HL-60 (cell line): ENCODE data around the gene EIF4G1.

Experiments
- DNase-seq, 2 experiments: peaks; one replicate each; pipeline ENCODE4 v3.0.0-alpha.2; 2010 to 2020; ENCODE audit warnings: low read depth in 1 of 2, low spot score in 1 of 2
- H3K27ac ChIP-seq: fragments of 250-450 bp; sonication (Bioruptor Pico); replicated peaks from 2 replicates; pipeline ENCODE4 v1.5.1; 2020; ENCODE audit warnings: mild to moderate bottlenecking, moderate library complexity
- H3K27me3 ChIP-seq: fragments of 250-450 bp; sonication (Bioruptor Pico); 2 replicates; pipeline ENCODE4 v1.5.1; 2021; ENCODE audit warnings: mild to moderate bottlenecking, moderate library complexity; ENCODE audit not compliant: insufficient read depth, poor library complexity, severe bottlenecking
- H3K4me3 ChIP-seq: replicated peaks from 2 replicates; pipeline ENCODE4 v1.5.1; 2011; ENCODE audit warnings: mild to moderate bottlenecking, control low read depth, low read length; ENCODE audit not compliant: insufficient read depth
- GABPA ChIP-seq: IDR thresholded peaks from 2 replicates; pipeline ENCODE4 v1.6.1; 2012; ENCODE audit warnings: low read depth
- POLR2AphosphoS5 ChIP-seq: IDR thresholded peaks from 2 replicates; pipeline ENCODE4 v1.6.1; 2012; ENCODE audit warnings: low read depth
- REST ChIP-seq: IDR thresholded peaks from 2 replicates; pipeline ENCODE4 v1.6.1; 2012; ENCODE audit warnings: low read depth; ENCODE audit not compliant: insufficient replicate concordance
- SPI1 ChIP-seq: IDR thresholded peaks from 2 replicates; pipeline ENCODE4 v1.6.1; 2012; ENCODE audit warnings: low read depth, mild to moderate bottlenecking, borderline replicate concordance
- TF ChIP-seq, protein P1 (sequence below): IDR thresholded peaks from one replicate; pipeline ENCODE4 v1.5.1; 2011; ENCODE audit warnings: low read length, control low read depth, inconsistent platforms; ENCODE audit not compliant: insufficient read depth

The EIF4G1 gene

DNA sequence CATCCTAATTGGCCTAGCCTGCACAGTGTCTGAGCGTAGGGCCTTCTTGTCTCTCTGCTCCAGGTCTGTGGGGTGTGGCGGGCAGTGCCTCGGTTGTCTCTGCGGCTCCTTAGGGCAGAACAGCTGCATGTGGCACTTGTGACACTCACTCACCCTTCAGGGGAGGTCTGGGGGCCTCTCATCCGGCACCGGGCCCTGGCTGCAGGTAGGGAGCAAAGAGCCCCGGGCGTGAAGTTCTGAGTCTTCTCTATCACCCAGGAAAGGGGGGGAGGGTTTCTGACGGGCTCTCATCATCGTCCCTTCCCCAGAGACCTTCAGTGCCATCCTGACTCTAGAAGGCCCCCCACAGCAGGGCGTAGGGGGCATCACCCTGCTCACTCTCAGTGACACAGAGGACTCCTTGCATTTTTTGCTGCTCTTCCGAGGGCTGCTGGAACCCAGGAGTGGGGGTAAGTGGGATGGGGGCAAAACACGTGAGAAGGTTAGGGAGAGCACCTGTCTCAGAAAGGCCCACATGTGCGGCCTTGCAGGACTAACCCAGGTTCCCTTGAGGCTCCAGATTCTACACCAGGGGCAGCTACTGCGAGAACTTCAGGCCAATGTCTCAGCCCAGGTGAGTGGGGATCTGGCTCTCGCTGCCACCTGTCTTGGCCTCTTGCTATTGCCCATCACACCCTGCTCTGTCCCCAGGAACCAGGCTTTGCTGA, 68.1 kb downstream of the EIF4G1 start:
- no peak for DNase-seq
- Histone ChIP-seq H3K27ac (no peak overlapping the region), H3K27me3 (peaks cover 31% of the 10 kb centered on the region), H3K4me3 (no peak overlapping the region)
- TF ChIP-seq REST (no peak), GABPA (no peak), SPI1 (no peak), POLR2AphosphoS5 (no peak)
- TF ChIP-seq, protein P1, sequence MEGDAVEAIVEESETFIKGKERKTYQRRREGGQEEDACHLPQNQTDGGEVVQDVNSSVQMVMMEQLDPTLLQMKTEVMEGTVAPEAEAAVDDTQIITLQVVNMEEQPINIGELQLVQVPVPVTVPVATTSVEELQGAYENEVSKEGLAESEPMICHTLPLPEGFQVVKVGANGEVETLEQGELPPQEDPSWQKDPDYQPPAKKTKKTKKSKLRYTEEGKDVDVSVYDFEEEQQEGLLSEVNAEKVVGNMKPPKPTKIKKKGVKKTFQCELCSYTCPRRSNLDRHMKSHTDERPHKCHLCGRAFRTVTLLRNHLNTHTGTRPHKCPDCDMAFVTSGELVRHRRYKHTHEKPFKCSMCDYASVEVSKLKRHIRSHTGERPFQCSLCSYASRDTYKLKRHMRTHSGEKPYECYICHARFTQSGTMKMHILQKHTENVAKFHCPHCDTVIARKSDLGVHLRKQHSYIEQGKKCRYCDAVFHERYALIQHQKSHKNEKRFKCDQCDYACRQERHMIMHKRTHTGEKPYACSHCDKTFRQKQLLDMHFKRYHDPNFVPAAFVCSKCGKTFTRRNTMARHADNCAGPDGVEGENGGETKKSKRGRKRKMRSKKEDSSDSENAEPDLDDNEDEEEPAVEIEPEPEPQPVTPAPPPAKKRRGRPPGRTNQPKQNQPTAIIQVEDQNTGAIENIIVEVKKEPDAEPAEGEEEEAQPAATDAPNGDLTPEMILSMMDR: no peak

DNA sequence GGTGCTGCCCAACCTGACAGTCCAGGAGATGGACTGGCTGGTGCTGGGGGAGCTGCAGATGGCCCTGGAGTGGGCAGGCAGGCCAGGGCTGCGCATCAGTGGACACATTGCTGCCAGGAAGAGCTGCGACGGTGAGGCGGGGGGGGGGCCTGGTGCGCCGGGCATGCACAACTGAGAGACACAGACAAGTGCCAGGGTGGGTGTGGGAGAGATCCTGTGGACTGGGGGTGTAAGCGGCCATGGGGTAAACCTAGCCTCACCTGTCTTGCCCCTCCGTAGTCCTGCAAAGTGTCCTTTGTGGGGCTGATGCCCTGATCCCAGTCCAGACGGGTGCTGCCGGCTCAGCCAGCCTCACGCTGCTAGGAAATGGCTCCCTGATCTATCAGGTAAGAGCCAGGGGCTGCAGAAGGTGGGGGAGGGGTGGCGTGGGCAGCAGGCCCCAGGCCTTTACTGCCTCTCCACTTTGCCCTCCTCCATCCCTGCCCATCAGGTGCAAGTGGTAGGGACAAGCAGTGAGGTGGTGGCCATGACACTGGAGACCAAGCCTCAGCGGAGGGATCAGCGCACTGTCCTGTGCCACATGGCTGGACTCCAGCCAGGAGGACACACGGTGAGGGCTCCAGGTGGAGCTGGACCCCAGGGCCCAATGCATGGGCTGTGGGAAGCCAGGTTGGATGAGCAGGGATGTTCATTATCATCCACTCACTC, 68.8 kb downstream of the EIF4G1 start:
- no peak overlapping the region for H3K4me3 ChIP-seq
- H3K27ac ChIP-seq: no peak overlapping the region
- H3K27me3 ChIP-seq: peaks cover 28% of the 10 kb centered on the region
- TF ChIP-seq SPI1: no peak
- TF ChIP-seq, protein P1: no peak
- TF ChIP-seq GABPA: no peak
- TF ChIP-seq REST: no peak
- TF ChIP-seq POLR2AphosphoS5: no peak
- DNase-seq: no peak

GRCh38 chr3:184384342-184384741, 69.9 kb downstream of the EIF4G1 start:
- Histone ChIP-seq H3K27ac (no peak overlapping the region), H3K4me3 (no peak overlapping the region), H3K27me3 (peaks cover 22% of the 10 kb centered on the region)
- DNase-seq: no peak
- no peak for TF ChIP-seq REST
- TF ChIP-seq GABPA: no peak
- TF ChIP-seq SPI1: no peak
- TF ChIP-seq POLR2AphosphoS5: no peak
- TF ChIP-seq, protein P1: no peak
